Progenitor cell of endocrine pancreas (in vitro differentiated cells): ENCODE measurements around the gene TEX13D. TPM values are rescaled to one million over a fixed set of nuclear protein-coding genes. Genes with fewer than 3 reads are reported as not detected.

Experiments used
- DNase-seq: peaks from one replicate; pipeline ENCODE4 v3.0.0; 2021; ENCODE audit warnings: low spot score; ENCODE audit not compliant: unreplicated experiment
- H3K27ac Mint-ChIP-seq: 2 replicates; pipeline ENCODE4 v1.8.0; 2021; ENCODE audit warnings: mild to moderate bottlenecking, moderate library complexity, mixed read lengths
- H3K27me3 Mint-ChIP-seq: 2 replicates; pipeline ENCODE4 v1.8.0; 2021; ENCODE audit warnings: mixed read lengths
- H3K36me3 Mint-ChIP-seq: 2 replicates; pipeline ENCODE4 v1.8.0; 2022; ENCODE audit warnings: mixed read lengths; ENCODE audit not compliant: insufficient read depth
- H3K4me1 Mint-ChIP-seq: 2 replicates; pipeline ENCODE4 v1.8.0; 2021; ENCODE audit warnings: low read depth, mixed read lengths
- H3K4me3 Mint-ChIP-seq: 2 replicates; pipeline ENCODE4 v1.8.0; 2021; ENCODE audit warnings: low read depth, mild to moderate bottlenecking, moderate library complexity, mixed read lengths
- H3K9me3 Mint-ChIP-seq: 2 replicates; pipeline ENCODE4 v1.8.0; 2021; ENCODE audit warnings: low read depth, mixed read lengths
- total RNA-seq: library from RNA; stranded (reverse); gene quantifications from 2 replicates; pipeline ENCODE4 v1.2.1, GENCODE V29; 2021
- TF ChIP-seq, protein P1 (sequence below): fragments of 200-600 bp; sonication (generic); IDR thresholded peaks from one replicate; pipeline ENCODE4 v1.5.0; 2021; ENCODE audit warnings: antibody characterized with exemption, mild to moderate bottlenecking; ENCODE audit not compliant: unreplicated experiment

The TEX13D gene
- total RNA-seq, 1 donor from 2014 or later: not detected

DNA sequence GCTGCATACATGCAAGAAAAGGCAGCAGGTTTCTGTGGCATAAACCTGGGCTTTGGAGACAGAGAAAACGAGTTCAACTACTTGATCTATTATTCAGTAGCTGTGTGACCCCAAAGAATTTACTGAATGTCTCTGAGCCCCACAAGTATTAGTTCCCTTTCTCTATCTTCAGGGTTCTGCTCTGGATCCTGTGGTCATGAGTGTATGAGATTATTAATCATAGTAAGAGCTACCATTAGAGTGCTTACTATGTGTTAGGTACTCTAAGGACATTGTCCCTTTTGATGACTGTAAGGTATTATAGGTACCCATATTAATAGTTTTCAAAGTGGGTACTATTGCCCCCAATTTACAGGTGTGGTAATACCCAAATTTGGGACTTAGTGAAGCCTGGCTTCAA is 5.5 kb downstream of the TEX13D start:
- Mint-ChIP-seq H3K36me3 (no peaks in the 10 kb centered on the region), H3K27me3 (peaks cover 17% of the 10 kb centered on the region), H3K4me1 (no peaks in the 10 kb centered on the region), H3K9me3 (no peaks in the 10 kb centered on the region), H3K4me3 (no peak overlapping the region), H3K27ac (no peak overlapping the region)
- no peak for DNase-seq
- TF ChIP-seq, protein P1, sequence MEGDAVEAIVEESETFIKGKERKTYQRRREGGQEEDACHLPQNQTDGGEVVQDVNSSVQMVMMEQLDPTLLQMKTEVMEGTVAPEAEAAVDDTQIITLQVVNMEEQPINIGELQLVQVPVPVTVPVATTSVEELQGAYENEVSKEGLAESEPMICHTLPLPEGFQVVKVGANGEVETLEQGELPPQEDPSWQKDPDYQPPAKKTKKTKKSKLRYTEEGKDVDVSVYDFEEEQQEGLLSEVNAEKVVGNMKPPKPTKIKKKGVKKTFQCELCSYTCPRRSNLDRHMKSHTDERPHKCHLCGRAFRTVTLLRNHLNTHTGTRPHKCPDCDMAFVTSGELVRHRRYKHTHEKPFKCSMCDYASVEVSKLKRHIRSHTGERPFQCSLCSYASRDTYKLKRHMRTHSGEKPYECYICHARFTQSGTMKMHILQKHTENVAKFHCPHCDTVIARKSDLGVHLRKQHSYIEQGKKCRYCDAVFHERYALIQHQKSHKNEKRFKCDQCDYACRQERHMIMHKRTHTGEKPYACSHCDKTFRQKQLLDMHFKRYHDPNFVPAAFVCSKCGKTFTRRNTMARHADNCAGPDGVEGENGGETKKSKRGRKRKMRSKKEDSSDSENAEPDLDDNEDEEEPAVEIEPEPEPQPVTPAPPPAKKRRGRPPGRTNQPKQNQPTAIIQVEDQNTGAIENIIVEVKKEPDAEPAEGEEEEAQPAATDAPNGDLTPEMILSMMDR: no peak

DNA sequence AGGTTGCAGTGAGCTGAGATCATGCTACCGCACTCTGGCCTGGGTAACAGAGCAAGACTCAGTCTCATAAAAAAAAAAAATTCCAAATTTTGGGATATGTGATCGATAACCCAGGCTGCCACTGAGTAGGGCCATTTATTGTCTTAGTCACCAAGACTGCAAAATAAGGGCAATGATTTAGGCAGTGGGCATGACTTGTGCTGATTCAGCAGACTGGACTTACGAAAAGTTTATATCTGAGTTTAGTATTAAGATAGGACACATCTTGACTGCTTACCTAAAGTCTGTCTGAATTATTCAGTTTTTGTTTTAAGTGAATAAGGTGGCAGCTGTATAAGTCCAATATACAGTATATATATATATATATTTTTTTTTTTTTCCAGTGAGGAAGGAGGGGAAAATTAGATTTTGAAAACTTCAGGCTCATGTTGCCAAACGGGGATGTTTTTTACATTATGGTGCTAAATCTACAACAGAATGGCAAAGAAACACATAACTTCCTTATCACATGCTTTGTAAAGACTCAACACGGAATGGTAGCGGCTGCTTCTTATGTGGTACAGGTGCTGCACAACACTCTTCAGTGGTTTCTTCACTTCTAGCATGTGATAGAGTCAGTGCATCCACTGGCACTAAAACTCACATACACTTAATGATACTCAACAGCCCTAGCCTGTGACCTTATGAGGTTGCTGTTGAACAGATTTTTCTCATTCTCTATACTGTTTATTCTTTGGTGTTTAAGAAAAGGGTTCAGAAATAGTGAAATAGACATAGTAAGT is 6.5 kb downstream of the TEX13D start:
- Mint-ChIP-seq H3K4me3 (no peak overlapping the region), H3K4me1 (no peaks in the 10 kb centered on the region), H3K9me3 (no peaks in the 10 kb centered on the region), H3K36me3 (no peaks in the 10 kb centered on the region), H3K27ac (no peak overlapping the region), H3K27me3 (peaks cover 17% of the 10 kb centered on the region)
- TF ChIP-seq, protein P1: no peak
- no peak for DNase-seq

DNA sequence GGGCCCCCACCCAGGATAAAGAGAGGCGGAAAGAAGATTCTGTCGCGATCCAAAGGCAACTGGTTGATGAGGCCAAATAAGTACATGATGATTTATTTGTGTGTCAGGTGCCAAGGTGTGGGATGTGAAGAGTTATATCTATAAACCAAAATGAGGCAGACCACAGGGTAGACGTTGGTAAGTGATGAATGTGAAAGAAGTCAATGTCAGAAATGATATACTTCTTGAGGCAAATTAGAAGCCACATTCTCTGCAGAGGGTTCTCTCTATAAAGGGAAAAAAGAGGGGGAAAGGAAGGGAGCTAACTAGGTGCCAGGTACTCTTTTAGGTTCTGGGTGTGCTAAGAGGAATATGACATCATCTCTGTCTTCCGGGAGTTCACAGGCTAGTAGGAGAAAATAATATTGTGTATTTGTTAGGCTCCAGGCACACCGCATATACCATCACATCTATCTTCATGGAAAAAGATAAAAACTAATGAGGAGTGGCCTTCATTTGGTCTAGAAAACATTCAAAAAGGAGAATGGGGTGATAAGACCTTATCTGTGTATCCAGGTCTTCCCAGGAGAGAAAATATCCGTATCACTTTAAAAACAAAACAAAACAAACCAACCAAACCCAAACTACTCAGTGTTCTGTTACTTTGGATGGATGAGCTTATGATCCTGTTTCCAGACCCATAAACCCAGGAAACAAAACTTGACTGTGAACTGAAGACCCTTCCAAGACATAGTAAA is 9.1 kb downstream of the TEX13D start:
- H3K4me3 Mint-ChIP-seq: no peak overlapping the region
- TF ChIP-seq, protein P1: no peak
- H3K4me1 Mint-ChIP-seq: no peaks in the 10 kb centered on the region
- H3K27me3 Mint-ChIP-seq: peaks cover 8% of the 10 kb centered on the region
- no peaks in the 10 kb centered on the region for H3K9me3 Mint-ChIP-seq
- no peak overlapping the region for H3K27ac Mint-ChIP-seq
- H3K36me3 Mint-ChIP-seq: no peaks in the 10 kb centered on the region
- no peak for DNase-seq

DNA sequence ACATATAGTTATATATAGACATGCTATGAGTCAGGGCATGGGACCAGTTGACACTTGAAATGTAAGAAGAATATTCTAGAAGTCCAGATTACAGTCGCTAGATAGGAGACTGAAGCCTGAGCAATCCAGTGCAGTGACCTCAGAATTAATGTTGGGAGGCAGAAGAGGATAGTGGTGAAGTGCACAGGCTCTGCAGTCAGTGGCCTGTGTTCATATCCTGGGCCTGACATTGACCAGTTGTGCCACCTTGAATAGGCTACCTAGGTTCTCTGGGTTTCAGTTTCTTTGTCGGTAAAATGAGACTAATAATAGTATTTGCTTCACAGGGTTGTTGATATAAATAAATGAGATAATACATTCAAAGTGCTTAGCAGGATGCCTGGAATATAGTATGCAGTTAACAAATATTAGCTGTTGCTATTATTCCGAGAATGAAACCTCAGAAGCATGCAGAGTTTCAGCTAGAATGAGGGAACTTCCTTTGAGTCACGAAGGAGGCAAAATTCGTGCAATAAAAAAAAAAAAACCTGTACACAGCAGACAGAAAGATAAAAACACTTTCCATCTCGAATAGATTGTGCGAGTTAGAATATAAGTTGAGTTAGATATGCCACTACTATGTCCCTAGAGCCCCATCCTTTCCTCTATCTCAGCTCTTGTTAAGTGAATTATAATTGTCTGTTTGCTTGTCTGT is 9.9 kb downstream of the TEX13D start:
- Mint-ChIP-seq H3K4me3 (no peak overlapping the region), H3K36me3 (no peaks in the 10 kb centered on the region), H3K4me1 (peaks cover 2% of the 10 kb centered on the region), H3K27me3 (peaks cover 2% of the 10 kb centered on the region), H3K9me3 (no peaks in the 10 kb centered on the region), H3K27ac (no peak overlapping the region)
- TF ChIP-seq, protein P1: no peak
- DNase-seq: no peak

DNA sequence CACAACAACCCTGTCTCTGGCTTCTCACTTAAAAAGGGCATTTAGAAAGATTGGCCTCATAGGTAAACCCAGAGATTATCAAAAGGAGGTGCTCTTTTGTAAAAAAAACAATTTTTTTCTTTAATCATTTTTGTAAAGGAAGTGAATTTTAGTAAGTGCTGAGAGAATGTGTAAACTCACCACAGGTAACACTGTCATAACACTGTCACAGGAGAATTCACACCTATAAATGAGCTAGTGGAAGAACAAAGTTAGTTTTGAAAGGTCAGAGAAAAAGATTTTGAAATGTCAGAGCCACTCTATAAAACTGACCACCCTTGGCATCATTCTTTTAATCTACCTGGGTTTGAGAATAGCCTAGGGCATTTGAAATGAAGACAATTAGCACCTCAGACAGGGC is 10.6 kb downstream of the TEX13D start:
- Mint-ChIP-seq H3K36me3 (no peaks in the 10 kb centered on the region), H3K4me1 (peaks cover 4% of the 10 kb centered on the region), H3K27me3 (no peaks in the 10 kb centered on the region), H3K4me3 (no peak overlapping the region), H3K27ac (no peak overlapping the region), H3K9me3 (no peaks in the 10 kb centered on the region)
- TF ChIP-seq, protein P1: no peak
- no peak for DNase-seq
